ENCODE results near the gene FOLR2. TPM values are rescaled to one million over a fixed set of nuclear protein-coding genes. Genes with fewer than 3 reads are reported as not detected.

Gene FOLR2
- total RNA-seq, 4 donors from 2014 or later: 7.3 to 70.3 (median 33.9) TPM

- TF ChIP-seq POLR2AphosphoS5 (IDR thresholded peaks at IDR 0.05) (no peak), CTCF (IDR thresholded peaks at IDR 0.05) (peak in 3 of 4 experiments; percentile 29 to 37 (median 33)), EP300 (IDR thresholded peaks at IDR 0.05) (no peak), POLR2A (IDR thresholded peaks at IDR 0.05) (no peak)
- no peaks in the 10 kb centered on the region for H3K27me3 ChIP-seq
- peaks cover 0 to 58% of the 10 kb centered on the region in 2 donors for H3K36me3 ChIP-seq
- WGBS, 2 donors (ENCODE audit: low coverage in 1 of 2): 40 to 71% methylated on average over 1 to 9 of the region's 16 CpGs
- ATAC-seq: no peak
- peaks cover 0 to 58% (median 16%) of the 10 kb centered on the region in 3 donors for H3K4me1 ChIP-seq
- no peaks in the 10 kb centered on the region for H3K9me3 ChIP-seq
- H3K4me3 ChIP-seq: no peak overlapping the region
- peak overlapping the region in 3 of 4 donors; percentile 11 to 54 (median 34) for H3K27ac ChIP-seq
These were observed 11.7 kb downstream of the FOLR2 start for GRCh38 chr11:72228229-72228843.

- Histone ChIP-seq H3K27me3 (no peaks in the 10 kb centered on the region), H3K4me3 (no peak overlapping the region), H3K27ac (peak overlapping the region in 3 of 4 donors; percentile 11 to 54 (median 34)), H3K36me3 (peaks cover 0 to 63% of the 10 kb centered on the region in 2 donors), H3K9me3 (no peaks in the 10 kb centered on the region), H3K4me1 (peaks cover 0 to 63% (median 16%) of the 10 kb centered on the region in 3 donors)
- ATAC-seq: no peak
- WGBS, 2 donors (ENCODE audit: low coverage in 1 of 2): 83% methylated on average over 6 of the region's 7 CpGs; no CpG with 5 or more reads in 1 of the 2 donors
- no peak for TF ChIP-seq EP300 (IDR thresholded peaks at IDR 0.05)
- no peak for TF ChIP-seq POLR2A (IDR thresholded peaks at IDR 0.05)
- no peak for TF ChIP-seq CTCF (IDR thresholded peaks at IDR 0.05)
- no peak for TF ChIP-seq POLR2AphosphoS5 (IDR thresholded peaks at IDR 0.05)
These were observed 12.2 kb downstream of the FOLR2 start for GRCh38 chr11:72228844-72229231.

GRCh38 chr11:72229336-72229924, 12.8 kb downstream of the FOLR2 start:
- H3K27ac ChIP-seq: no peak overlapping the region
- H3K4me1 ChIP-seq: peaks cover 0 to 69% (median 16%) of the 10 kb centered on the region in 3 donors
- H3K36me3 ChIP-seq: peaks cover 0 to 69% of the 10 kb centered on the region in 2 donors
- H3K9me3 ChIP-seq: no peaks in the 10 kb centered on the region
- H3K4me3 ChIP-seq: no peak overlapping the region
- WGBS, 2 donors (ENCODE audit: low coverage in 1 of 2): no CpG with 5 or more reads among the region's 8 CpGs
- no peak for ATAC-seq
- no peaks in the 10 kb centered on the region for H3K27me3 ChIP-seq
- TF ChIP-seq CTCF (IDR thresholded peaks at IDR 0.05): no peak
- no peak for TF ChIP-seq EP300 (IDR thresholded peaks at IDR 0.05)
- TF ChIP-seq POLR2AphosphoS5 (IDR thresholded peaks at IDR 0.05): no peak

- Histone ChIP-seq H3K27ac (peak overlapping the region in 1 of 4 donors; percentile 11), H3K4me1 (peaks cover 0 to 74% (median 16%) of the 10 kb centered on the region in 3 donors), H3K4me3 (no peak overlapping the region), H3K27me3 (no peaks in the 10 kb centered on the region), H3K9me3 (no peaks in the 10 kb centered on the region), H3K36me3 (peaks cover 0 to 77% of the 10 kb centered on the region in 2 donors)
- 80% methylated on average over 2 to 3 of the region's 21 CpGs for WGBS, 2 donors (ENCODE audit: low coverage in 1 of 2)
- ATAC-seq: no peak
- TF ChIP-seq POLR2A (IDR thresholded peaks at IDR 0.05) (no peak), POLR2AphosphoS5 (IDR thresholded peaks at IDR 0.05) (no peak), EP300 (IDR thresholded peaks at IDR 0.05) (no peak), CTCF (IDR thresholded peaks at IDR 0.05) (no peak)
These were observed 13.6 kb downstream of the FOLR2 start for GRCh38 chr11:72229925-72230763.

Measured in gastroesophageal sphincter (tissue), 4 donors.